Activated effector memory CD4-positive, alpha-beta T cell treated with Interleukin-2 at 50 U/mL for 16 hours (primary cell): ENCODE results near the gene CCR7.

Source experiments
- DNase-seq: peaks from one replicate; pipeline ENCODE4 v3.0.0-alpha.2; 2020

CCR7 gene

GRCh38 chr17:40511667-40512220 is 53.5 kb downstream of the CCR7 start:
- no peak for DNase-seq

- DNase-seq, result no peak
These were observed 54.1 kb downstream of the CCR7 start for GRCh38 chr17:40511136-40511535.

- DNase-seq, result no peak
These were observed 55.0 kb downstream of the CCR7 start for GRCh38 chr17:40510328-40510648.

- DNase-seq, result no peak
These were observed 55.5 kb downstream of the CCR7 start for GRCh38 chr17:40509626-40510327.

GRCh38 chr17:40506786-40507185 is 58.5 kb downstream of the CCR7 start:
- no peak for DNase-seq
